ENCODE results near the gene PHYHD1.

Gene PHYHD1

DNA sequence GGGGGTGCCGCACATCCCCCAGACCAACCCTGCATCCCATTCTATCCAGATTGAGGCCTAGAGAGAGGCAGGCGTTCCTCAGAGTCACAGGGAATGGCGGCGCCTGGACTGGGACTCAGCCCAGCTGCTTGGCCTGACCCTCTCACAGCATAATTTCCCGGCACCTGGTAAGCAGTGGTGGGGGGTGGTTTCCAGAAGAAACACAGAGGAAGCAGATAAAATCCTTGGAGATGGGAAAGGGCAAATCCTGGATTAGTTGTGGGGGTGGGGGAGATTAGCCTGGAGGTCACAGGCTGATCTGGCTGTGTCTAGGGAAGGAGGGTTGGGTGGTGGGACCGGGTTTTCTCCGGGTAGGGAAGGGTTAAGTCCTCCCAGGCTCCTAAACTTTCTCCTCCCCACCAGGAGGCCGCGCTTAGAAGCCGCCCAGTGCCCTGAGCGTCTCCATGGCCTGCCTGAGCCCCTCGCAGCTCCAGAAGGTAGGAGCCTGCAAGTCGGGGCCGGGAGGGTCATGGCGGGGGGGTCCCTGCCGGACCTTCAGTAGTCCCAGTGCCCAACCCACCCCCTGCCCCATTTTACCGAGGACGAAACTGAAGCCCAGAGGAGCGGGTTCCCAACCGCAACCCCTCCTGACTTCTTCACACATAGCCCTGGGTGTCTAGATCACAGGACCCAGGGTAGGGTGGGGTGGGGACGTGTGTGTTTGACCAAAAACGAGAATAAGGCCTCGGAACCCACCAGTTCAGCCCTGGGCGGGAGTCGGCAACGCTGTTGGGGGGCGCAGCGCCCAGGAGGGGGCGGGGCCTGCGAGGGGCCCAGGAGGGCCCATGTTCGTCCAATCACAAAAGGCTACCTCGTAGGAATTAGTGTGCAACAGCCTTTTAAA, 1.3 kb downstream of the PHYHD1 start:
- H3K27ac ChIP-seq (replicated peaks), result no peak overlapping the region
- TF ChIP-seq, protein P1, sequence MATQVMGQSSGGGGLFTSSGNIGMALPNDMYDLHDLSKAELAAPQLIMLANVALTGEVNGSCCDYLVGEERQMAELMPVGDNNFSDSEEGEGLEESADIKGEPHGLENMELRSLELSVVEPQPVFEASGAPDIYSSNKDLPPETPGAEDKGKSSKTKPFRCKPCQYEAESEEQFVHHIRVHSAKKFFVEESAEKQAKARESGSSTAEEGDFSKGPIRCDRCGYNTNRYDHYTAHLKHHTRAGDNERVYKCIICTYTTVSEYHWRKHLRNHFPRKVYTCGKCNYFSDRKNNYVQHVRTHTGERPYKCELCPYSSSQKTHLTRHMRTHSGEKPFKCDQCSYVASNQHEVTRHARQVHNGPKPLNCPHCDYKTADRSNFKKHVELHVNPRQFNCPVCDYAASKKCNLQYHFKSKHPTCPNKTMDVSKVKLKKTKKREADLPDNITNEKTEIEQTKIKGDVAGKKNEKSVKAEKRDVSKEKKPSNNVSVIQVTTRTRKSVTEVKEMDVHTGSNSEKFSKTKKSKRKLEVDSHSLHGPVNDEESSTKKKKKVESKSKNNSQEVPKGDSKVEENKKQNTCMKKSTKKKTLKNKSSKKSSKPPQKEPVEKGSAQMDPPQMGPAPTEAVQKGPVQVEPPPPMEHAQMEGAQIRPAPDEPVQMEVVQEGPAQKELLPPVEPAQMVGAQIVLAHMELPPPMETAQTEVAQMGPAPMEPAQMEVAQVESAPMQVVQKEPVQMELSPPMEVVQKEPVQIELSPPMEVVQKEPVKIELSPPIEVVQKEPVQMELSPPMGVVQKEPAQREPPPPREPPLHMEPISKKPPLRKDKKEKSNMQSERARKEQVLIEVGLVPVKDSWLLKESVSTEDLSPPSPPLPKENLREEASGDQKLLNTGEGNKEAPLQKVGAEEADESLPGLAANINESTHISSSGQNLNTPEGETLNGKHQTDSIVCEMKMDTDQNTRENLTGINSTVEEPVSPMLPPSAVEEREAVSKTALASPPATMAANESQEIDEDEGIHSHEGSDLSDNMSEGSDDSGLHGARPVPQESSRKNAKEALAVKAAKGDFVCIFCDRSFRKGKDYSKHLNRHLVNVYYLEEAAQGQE (IDR thresholded peaks at IDR 0.05; ENCODE audit: insufficient replicate concordance, low read depth), result no peak
- TF ChIP-seq, protein P2, sequence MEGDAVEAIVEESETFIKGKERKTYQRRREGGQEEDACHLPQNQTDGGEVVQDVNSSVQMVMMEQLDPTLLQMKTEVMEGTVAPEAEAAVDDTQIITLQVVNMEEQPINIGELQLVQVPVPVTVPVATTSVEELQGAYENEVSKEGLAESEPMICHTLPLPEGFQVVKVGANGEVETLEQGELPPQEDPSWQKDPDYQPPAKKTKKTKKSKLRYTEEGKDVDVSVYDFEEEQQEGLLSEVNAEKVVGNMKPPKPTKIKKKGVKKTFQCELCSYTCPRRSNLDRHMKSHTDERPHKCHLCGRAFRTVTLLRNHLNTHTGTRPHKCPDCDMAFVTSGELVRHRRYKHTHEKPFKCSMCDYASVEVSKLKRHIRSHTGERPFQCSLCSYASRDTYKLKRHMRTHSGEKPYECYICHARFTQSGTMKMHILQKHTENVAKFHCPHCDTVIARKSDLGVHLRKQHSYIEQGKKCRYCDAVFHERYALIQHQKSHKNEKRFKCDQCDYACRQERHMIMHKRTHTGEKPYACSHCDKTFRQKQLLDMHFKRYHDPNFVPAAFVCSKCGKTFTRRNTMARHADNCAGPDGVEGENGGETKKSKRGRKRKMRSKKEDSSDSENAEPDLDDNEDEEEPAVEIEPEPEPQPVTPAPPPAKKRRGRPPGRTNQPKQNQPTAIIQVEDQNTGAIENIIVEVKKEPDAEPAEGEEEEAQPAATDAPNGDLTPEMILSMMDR (IDR thresholded peaks at IDR 0.05; ENCODE audit: insufficient read depth, low read length), result no peak
- no peaks in the 10 kb centered on the region for H3K27me3 ChIP-seq (ENCODE audit: insufficient read depth, poor library complexity, severe bottlenecking)
- no peak for DNase-seq (ENCODE audit: low read depth in 1 of 2, low spot score in 1 of 2)
- no peak overlapping the region for H3K4me3 ChIP-seq (replicated peaks; ENCODE audit: insufficient read depth, low read length)

DNA sequence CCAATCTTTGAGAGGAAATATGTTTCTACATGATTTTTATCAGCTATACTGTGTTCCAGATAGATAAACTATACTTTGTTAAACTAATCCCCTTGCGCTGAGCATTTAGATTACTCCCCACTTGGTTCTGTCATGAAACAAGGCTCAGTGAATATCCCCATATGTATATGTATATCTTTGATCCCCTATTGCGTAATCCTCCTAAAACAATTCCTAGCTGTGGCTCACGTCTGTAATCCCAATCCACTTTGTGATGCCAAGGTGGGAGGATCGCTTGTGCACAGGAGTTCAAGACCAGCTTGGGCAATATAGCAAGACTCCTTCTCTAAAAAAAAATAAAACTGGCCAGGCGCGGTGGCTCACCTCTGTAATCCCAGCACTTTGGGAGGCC, 2.7 kb downstream of the PHYHD1 start:
- H3K27ac ChIP-seq (replicated peaks), result no peak overlapping the region
- no peak for DNase-seq (ENCODE audit: low read depth in 1 of 2, low spot score in 1 of 2)
- no peak for TF ChIP-seq GABPA (IDR thresholded peaks at IDR 0.05; ENCODE audit: low read depth)
- TF ChIP-seq, protein P2 (IDR thresholded peaks at IDR 0.05; ENCODE audit: insufficient read depth, low read length), result no peak
- no peak for TF ChIP-seq SPI1 (IDR thresholded peaks at IDR 0.05; ENCODE audit: borderline replicate concordance, low read depth)
- TF ChIP-seq, protein P1 (IDR thresholded peaks at IDR 0.05; ENCODE audit: insufficient replicate concordance, low read depth), result no peak
- no peak for TF ChIP-seq POLR2AphosphoS5 (IDR thresholded peaks at IDR 0.05; ENCODE audit: low read depth)
- H3K4me3 ChIP-seq (replicated peaks; ENCODE audit: insufficient read depth, low read length), result no peak overlapping the region
- no peaks in the 10 kb centered on the region for H3K27me3 ChIP-seq (ENCODE audit: insufficient read depth, poor library complexity, severe bottlenecking)

DNA sequence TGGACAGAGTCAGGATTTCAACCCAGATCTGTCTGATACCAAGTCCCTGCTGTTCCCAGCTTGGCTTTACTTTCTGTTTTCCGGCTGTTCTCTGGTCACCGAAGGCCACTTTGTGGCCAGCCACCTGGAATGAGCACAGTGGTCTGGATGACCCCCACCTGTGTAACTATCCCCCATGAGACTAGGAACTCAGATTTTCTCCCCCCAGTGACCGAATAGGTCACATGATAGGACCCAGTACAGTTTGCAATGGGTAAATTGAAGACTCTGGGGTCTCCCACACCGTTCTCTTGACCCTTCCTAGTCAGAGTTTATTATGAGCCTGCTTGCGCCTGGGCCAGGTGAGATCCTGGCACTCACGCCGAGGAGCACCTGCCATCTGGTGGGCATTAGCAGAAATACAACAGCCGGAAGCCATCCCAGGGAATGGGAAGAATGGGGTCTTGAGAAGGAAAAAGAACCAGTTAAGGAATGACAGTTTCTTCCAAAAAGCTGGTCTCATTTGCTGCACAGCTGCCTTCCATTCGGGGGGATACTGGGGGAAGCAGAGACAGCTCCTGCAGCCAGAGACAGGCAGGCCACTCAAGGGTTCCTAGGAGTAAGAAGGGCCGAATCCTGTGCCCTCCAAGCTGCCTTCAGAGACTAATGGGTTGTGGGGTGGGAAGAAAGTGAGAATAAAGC, 7.1 kb downstream of the PHYHD1 start:
- TF ChIP-seq GABPA (IDR thresholded peaks at IDR 0.05; ENCODE audit: low read depth), result no peak
- TF ChIP-seq, protein P2 (IDR thresholded peaks at IDR 0.05; ENCODE audit: insufficient read depth, low read length), result peak; percentile 73
- TF ChIP-seq POLR2AphosphoS5 (IDR thresholded peaks at IDR 0.05; ENCODE audit: low read depth), result no peak
- TF ChIP-seq, protein P1 (IDR thresholded peaks at IDR 0.05; ENCODE audit: insufficient replicate concordance, low read depth), result no peak
- TF ChIP-seq SPI1 (IDR thresholded peaks at IDR 0.05; ENCODE audit: borderline replicate concordance, low read depth), result no peak
- peak in 1 of 2 experiments; percentile 44 for DNase-seq (ENCODE audit: low read depth in 1 of 2, low spot score in 1 of 2)
- H3K27me3 ChIP-seq (ENCODE audit: insufficient read depth, poor library complexity, severe bottlenecking), result no peaks in the 10 kb centered on the region
- no peak overlapping the region for H3K27ac ChIP-seq (replicated peaks)
- H3K4me3 ChIP-seq (replicated peaks; ENCODE audit: insufficient read depth, low read length), result no peak overlapping the region
